HG03432 (cell line): ENCODE results near the gene MBNL3.

ENCODE experiments used
- ATAC-seq: cut with Tn5 transposase; IDR thresholded peaks from one replicate; pipeline ENCODE4 v1.9.1; 2021; ENCODE audit warnings: mild to moderate bottlenecking, moderate library complexity; ENCODE audit not compliant: unreplicated experiment

MBNL3 gene

DNA sequence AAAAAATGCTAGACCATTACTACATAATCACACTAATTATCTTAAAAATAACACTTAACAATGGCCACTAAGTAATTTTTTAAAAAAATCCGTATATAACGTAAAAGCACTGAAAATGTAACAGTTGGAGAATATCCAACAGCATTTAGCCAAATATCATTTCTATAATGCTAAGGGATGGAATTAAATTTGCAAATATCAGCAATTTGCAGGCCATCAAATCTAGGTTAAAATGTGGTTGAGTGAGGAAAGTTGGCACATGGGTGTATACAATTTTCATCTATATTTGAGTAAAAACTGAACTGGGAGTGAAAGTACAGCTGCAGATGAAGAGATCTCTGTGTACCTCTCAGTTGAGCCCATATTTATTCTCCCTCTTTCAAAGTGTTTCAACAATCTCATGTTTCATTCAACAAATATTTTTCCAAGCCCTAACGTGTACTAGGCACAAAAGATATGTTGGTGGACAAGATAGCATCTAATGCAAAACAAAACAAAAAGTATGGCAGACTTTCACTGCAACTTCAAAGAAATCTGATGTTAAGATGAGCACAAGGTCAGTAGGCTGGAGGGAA is 63.0 kb downstream of the MBNL3 start:
- peak; percentile 58 for ATAC-seq

DNA sequence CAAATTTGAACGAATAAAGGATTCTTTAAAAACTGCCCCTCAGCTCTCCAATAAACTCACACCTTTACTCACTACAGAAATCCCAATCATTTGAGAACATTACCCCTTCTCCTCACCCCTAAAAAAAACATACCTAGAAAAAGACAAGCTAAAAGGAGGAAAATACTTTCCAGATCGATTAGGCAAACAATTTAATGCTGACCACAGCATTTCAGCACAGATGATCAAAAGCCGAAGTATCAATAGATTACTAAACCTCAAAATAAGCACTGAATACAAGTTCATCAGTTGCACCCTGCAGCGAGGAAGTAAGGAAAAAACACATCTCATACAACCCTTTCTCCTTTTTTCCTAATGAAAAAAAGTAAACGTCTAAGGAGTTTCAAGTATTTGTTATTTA is 65.5 kb downstream of the MBNL3 start:
- ATAC-seq, result no peak

DNA sequence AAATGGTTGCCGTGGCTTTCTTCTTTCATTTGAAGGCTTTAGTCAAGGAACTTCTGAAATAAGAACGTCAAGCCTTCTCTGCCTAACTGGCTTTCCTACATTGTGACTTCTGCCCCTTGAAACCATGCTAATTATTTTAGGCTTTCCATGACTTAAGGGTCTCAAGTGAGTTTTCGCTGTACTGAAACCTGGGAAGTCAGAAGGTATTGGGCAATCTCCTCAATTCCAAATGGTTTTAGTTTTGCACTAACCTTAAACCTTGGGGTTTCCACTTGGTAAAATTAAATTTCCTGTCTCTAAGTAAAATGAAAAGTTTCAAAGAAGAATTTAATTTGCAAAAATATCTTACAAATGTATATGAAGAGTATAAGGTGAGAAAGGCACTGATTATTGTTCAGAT is 73.8 kb downstream of the MBNL3 start:
- no peak for ATAC-seq

DNA sequence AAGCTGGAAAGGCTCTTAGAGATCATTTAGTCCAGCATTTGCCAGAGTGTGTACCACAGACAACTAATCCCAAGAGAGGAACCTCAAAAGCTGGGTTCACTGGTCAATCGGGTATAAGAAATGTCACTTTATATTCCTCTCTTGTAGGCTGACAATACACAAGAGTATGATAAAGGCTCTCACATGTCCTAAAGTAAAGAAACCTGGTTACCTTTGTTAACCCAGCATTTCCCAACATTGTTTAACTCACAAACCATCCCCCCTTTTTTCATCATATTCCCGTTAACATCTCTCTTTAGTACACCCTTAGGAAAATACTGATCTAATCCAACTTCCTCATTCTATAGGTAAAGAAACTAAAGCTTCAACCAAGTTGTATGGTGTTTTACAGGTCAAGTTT is 74.4 kb downstream of the MBNL3 start:
- no peak for ATAC-seq

DNA sequence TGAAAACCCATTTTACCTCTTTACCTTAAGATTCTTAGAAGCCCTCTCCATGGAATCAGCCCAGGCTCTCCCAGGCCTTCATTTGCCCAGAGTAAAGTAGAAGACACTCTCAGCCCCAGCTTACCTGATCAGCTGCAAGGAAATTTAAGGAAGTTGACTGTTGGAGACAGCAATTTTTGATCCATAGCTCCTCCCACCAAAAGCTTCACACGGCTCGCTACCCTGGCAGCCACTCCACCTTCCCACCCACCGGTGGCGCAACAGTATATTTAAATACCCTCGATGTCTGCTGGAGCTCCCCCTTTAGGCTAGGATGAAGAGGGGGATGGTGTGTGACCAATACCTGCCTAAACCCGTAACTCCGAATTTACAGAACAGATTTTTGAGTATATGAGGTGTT is 75.4 kb downstream of the MBNL3 start:
- ATAC-seq, result no peak

DNA sequence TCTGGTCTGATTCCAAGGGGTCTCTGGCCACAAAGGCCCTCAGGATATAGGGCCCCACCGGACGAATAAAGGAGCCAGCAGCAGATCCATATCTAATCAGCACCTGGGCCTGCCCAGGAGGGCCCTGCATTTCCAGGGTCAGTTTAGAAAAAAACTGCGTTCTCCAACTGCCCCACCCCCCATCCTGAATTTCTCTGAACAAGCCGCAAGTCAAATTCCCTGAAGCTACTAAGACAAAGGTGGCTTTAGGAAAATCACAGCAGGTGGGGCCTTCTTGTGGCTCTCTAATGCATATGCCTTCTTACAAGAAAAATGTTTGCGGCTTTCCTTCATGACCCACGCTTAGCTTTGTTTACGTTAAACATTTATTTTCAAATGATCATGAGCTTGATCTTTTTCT is 76.6 kb downstream of the MBNL3 start:
- ATAC-seq, result no peak

DNA sequence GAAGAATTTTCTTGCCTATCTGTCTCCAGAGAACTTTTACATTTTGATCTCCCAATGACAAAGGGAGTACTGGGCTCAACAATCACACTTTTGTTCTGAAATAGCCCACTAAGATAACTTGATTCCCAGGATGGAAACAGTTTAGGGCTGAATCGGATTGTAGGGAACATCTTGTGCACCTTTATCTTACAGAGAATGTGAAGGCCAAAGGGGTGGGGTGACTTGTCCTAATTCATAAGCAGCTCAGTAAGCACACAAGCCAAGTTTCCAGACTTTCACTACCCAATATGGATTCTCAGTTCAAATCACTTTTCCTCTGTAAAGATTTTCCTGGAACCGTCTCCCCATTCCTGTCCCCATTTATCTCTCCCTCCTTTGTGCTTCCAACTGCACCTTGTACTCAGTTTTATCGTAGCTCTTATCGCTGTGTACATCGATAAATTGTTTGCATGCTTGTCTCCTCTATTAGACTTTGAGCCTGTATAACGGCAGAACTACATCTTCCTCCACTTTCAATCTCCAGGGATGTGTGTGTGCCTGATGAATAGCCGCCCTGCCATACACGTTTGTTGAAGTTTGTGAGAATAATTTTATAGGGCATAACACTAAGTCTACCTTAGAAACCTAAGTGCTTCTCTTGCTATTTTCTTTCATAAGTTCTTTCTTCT is 77.4 kb downstream of the MBNL3 start:
- no peak for ATAC-seq

DNA sequence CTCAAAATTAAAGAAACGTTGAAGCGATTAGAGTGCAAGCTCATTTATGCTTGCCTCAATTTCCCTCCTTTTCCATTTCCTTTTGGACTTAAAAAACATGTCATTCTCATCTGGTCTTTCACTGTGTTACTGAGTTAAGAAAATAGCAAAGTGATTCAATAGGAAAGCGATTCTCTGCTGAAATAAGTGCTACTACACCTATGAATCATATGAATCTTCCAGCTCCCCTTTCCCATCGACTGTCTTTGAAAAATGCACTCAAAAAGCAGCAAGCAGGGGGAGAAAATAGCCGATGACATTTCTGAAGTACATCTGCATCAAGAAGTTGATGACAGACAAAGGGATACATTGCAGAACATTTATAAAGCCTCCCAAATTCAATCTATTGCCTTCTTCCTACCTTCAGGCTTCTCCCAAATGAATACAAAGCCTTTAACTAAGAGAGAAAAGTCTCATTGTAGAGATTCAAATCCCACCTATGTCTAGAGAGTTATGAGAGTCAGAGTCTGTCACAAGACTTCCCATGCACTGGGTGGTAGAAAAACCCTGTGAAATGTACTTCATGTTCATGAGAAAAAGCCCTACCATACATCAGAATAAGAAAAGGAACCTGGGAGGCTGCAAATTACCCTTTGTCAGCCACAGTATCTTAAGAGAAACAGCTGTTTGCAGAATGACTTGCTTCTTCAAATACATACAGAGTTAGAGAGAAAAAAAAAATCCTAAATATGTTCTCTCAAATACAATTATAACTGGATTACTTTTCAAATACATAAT is 78.9 kb downstream of the MBNL3 start:
- peak; percentile 48 for ATAC-seq

DNA sequence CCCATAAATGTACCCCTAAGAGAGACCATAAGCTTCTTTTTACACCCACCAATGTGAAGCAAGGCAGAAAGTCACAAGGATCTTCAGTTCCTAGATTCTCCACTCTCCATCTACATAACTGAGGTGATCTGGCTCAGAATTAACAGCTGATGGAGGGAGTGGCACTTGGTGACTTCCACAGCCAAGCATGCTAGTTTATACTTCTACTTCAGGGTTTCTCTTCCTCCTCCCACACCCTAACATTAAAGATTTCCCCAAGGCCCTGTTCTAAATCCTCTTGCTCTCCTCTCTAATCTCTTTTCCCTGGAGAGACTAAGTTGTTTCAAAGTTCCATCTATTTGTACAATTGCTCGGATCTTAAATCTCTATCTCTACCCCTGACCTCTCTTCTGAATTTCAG is 81.1 kb downstream of the MBNL3 start:
- no peak for ATAC-seq

DNA sequence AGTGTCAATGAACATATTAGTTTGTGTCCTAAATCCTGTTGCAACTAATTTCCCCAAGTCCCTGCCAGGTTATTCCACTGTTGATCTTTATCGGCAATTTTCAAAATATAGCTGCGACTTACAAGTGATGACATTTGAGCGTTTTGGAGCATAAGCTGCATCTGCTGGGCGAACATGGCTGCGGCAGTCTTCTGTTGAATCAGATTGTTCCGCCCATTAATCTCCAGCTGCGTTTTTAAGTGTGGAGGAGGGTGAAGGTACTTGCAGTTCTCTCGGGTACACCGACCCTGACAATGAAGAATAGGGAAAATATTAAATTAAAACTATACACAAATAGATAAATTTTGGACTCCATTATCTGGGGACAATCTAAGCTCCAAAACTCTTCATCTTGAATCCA is 82.7 kb downstream of the MBNL3 start:
- ATAC-seq, result no peak

DNA sequence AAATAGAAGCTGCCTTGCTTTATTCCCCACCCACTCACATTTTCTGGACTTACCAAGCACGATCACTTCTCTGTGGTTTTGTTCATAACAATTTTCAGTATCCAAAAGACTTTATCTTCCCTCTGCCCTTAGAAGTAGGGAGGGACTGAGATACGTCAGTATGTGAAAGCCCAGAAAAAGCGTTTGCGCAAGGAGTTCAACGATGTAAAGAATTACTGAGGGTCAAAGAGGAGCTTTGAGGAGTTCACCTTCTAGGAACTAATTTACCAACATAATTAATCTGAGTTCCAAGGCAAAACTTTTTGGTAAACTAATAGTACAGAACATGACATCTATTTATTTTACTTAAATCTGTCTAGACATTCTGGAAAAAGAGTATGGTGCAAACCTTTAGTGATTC is 84.6 kb downstream of the MBNL3 start:
- ATAC-seq, result no peak

DNA sequence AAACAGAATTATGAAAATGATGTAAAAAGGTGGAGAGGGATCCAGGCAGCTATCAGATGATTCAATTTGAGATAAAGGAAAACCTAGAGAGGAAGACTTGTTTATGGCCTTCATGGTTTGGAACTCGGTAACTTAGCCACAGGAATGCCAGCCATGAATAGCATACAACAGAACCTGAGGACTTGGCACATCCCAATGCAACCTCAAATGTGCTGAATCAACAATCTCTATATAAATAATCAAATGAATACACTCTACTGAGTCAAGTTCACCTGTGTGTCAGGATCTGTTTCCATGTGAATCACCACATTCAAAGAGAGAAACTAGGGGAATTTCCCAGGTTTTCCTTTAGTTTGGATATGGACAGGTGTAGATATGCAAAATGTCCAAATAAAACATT is 86.9 kb downstream of the MBNL3 start:
- no peak for ATAC-seq

DNA sequence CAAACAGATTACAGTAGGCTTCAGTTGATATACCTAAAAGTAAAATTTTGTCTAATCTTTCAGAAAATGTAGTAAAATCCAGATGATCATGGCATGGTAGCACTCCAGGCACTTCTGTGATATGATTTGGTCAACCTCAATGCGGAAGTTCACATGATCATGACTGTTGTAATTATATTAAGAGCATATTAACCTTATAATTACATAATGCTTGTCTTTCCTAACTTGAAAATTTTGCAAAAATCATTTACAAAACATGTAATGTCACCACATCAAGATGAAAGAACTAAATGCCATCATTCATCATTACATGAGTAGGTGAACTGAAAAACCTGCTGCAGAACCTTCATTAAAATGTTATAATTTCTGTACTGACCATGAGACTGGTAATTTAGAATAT is 88.1 kb downstream of the MBNL3 start:
- ATAC-seq, result no peak

DNA sequence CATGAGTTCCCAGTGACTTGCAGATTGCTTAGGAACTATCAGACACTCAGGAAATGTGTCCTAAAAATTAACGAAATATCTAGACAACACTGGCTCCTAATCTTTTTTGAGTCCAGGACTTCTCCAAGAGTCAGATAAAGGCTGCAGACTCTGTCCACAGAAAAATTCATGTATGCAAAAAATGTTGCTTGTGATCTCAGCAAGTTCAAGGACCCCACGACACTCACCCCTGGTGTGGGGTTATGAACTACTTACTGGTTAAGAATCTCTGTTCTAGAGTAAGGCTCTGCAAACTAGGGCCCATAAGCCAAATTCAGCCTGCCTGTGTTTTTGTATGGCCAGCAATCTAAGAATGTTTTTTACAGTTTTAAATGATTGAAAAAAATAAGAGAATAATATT is 93.2 kb downstream of the MBNL3 start:
- ATAC-seq, result no peak

DNA sequence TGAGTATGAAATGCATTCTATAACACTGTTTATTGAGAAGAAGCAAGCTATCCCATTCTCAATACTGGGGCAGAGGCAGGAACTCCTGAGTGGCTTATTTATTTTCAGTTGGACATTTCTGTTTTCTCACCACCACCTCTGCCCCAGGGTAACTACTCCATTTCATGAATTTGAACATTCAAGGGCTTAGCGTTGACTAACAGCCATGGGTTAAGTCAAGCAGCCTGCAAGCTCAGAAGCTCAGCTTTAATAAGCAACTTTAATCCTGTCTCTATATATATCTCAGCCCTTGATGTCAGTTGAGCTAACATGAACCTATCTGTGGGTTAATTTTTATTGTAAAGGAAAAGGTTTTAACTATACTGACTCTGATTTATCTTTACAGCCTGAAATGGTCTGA is 93.8 kb downstream of the MBNL3 start:
- no peak for ATAC-seq

DNA sequence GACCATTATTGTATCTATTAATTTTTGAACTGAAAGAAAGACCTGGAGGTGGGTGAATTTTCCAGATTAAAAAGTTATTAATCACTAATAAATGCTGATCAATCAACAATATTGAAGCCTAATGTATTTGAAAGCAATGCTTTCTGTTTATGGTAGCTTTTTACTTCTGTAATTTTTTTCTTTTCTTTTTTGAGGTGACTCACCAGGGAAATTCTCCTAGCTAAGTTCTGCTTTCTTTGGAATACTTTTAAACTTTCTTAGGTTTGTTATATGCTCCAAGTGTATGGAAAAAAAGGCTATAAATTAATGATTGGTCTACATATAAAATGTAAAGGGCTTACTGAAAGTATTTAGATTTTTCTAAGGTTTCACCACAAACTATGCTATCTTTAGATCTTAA is 94.2 kb downstream of the MBNL3 start:
- no peak for ATAC-seq

DNA sequence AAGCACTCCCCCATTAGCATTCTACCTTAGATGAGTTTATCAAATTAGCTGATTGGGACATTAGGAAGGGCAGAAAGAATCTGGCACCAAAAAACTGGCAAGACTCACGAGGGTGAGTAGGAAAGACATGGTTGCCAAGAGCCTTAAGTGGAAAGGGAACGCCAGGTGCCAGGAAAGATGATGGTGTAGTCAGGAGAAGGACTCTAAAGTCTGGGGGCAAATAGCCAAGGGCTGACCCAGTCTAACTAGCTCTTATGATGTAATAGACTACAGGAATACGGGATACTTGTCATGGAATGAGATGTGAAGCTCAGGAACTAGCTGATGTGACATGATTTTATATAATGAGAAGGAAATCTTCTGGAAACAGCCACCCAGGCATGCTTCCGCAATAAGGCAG is 94.8 kb downstream of the MBNL3 start:
- no peak for ATAC-seq

DNA sequence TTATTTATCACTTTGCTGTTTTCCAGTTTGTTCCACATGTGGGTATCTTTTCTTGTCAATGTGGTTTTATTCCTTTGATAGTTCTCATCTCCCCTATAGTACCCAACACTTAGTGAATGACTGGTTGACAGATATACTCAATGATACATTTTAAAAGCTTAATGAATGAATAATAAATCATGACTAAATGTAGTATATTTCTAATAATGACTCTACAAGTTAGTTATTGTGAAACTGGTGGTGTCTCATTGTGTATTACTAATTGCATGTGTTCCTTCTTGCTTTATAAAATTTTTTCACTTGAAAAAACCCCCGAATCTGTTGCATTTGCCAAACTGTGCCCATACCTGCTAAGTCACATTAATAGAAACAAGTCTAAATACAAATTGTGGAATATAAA is 95.4 kb downstream of the MBNL3 start:
- ATAC-seq, result no peak

DNA sequence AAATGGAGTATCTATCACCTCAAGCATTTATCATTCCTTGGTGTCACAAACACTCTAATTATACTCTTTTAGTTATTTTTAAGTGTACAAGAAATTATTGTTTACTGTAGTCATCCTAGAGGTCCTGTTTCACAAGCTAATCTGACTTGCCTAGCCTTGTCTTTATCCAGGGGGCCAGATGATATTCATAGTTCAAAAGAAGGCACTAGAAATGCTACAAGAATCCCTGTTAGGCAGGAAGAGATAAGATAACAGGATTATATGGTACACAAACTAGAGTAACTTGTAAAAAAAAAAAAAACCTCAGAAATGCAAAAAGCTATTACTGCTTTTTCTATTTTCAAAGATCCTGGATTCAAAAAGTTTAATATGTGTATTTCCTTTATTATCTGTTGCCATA is 95.8 kb downstream of the MBNL3 start:
- ATAC-seq, result no peak

DNA sequence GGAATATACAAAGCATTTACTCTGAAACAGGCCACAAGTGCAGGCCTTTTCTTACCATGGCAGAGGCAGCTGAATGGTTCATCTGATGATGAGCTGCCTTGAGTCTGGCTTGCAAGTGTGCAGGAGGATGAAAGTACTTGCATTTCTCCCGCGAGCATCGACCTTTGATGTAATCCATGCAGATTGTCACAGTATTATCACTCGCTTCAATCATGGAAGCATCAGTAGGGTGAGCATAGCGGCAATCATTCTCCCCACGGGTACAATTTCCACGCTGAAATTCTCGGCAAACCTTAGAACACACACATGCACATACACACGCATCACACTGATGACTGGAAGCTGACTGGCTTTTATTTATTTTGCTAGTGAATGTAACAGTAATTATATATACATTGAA is 98.0 kb downstream of the MBNL3 start:
- ATAC-seq, result no peak

DNA sequence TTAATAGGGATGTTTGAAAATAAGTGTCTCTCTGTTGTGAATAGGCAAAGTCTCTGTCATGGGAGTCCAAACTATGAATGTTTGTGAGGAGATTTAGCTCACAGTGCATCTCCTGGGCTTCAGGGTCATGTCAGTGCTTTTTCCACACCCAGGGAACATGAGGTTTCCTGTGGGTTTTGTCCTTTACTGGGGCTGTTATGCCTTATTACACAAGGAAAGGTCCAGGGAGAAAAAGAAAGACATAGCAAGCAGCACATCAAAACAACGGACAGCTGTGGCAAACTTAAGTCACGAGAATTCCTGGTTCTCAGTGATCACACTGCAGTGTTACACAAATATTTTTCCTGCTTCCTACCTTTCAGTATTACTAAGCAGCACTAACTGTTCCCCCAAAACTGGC is 99.4 kb downstream of the MBNL3 start:
- no peak for ATAC-seq

DNA sequence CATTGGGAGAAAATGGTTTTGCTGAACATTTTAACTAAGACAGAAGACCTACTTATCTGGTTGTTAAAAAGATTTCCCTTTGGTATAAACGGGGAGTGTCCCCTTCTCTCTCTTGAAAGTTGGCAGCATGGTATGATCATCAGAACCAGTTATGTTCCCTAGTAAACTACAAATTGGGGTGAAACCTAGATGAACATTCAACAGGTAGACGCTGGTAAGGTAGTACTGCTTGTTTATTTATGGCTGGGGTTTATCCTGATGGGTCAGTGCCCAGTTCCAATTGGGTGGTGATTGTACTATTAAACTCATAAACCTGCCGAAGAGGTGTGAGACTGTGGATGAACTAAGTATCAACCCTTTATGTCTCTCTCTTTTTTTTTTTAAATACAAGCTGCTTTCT is 100.5 kb downstream of the MBNL3 start:
- ATAC-seq, result no peak
